Loucy (cell line): ENCODE measurements around the gene IPO9.

Source experiments
- H2AFZ ChIP-seq: fragments of 200-600 bp; sonication (generic); 2 replicates; pipeline ENCODE4 v1.6.0; 2016; ENCODE audit warnings: antibody characterized with exemption, mild to moderate bottlenecking, low read length, moderate library complexity
- H3F3A ChIP-seq: fragments of 200-600 bp; 2 replicates; pipeline ENCODE4 v1.6.0; 2016; ENCODE audit warnings: antibody characterized with exemption, low read depth, mild to moderate bottlenecking
- H3K27me3 ChIP-seq: fragments of 200-600 bp; sonication (generic); 2 replicates; pipeline ENCODE4 v1.6.1; 2014; ENCODE audit warnings: low read length, mild to moderate bottlenecking; ENCODE audit not compliant: insufficient read depth, poor library complexity, severe bottlenecking
- H3K36me3 ChIP-seq: fragments of 200-600 bp; sonication (generic); 2 replicates; pipeline ENCODE4 v1.6.1; 2016; ENCODE audit warnings: low read length; ENCODE audit not compliant: insufficient read depth
- H3K4me1 ChIP-seq: fragments of 200-600 bp; sonication (generic); 2 replicates; pipeline ENCODE4 v1.5.1; 2014; ENCODE audit warnings: low read length, mild to moderate bottlenecking; ENCODE audit not compliant: insufficient read depth, poor library complexity, severe bottlenecking
- H3K4me2 ChIP-seq: fragments of 200-600 bp; sonication (generic); 2 replicates; pipeline ENCODE4 v1.6.0; 2014; ENCODE audit warnings: antibody characterized with exemption, low read length, low read depth, mild to moderate bottlenecking; ENCODE audit not compliant: poor library complexity, severe bottlenecking
- H3K4me3 ChIP-seq: fragments of 200-600 bp; sonication (generic); 2 replicates; pipeline ENCODE4 v1.5.1; 2014; ENCODE audit warnings: low read length, mild to moderate bottlenecking, mixed read lengths; ENCODE audit not compliant: poor library complexity, severe bottlenecking
- H3K79me2 ChIP-seq: fragments of 200-600 bp; sonication (generic); 2 replicates; pipeline ENCODE4 v1.6.1; 2014; ENCODE audit warnings: low read length; ENCODE audit not compliant: insufficient read depth
- H3K9ac ChIP-seq: fragments of 200-600 bp; sonication (generic); 2 replicates; pipeline ENCODE4 v1.6.0; 2014; ENCODE audit warnings: mild to moderate bottlenecking, low read depth, low read length, moderate library complexity; ENCODE audit not compliant: poor library complexity, severe bottlenecking
- H3K9me2 ChIP-seq: fragments of 200-600 bp; sonication (generic); replicated peaks from 2 replicates; pipeline ENCODE4 v1.6.1; 2016; ENCODE audit warnings: low read depth, low read length, mixed read lengths
- H3K9me3 ChIP-seq: fragments of 200-600 bp; sonication (generic); 2 replicates; pipeline ENCODE4 v1.6.1; 2014; ENCODE audit warnings: mild to moderate bottlenecking, antibody characterized with exemption, low read length, low read depth; ENCODE audit not compliant: insufficient read depth
- H4K20me1 ChIP-seq: fragments of 200-600 bp; sonication (generic); 2 replicates; pipeline ENCODE4 v1.6.0; 2014; ENCODE audit warnings: antibody characterized with exemption, low read length, mild to moderate bottlenecking; ENCODE audit not compliant: insufficient read depth, poor library complexity, severe bottlenecking
- EZH2phosphoT487 ChIP-seq: fragments of 200-600 bp; IDR thresholded peaks from 2 replicates; pipeline ENCODE4 v1.6.1; 2018; ENCODE audit warnings: antibody characterized with exemption, mild to moderate bottlenecking, moderate library complexity, borderline replicate concordance
- TF ChIP-seq, protein P1 (sequence below): fragments of 200-600 bp; sonication (generic); conservative IDR thresholded peaks from 2 replicates; pipeline ENCODE4 v1.5.1; 2014; ENCODE audit warnings: mild to moderate bottlenecking, antibody characterized with exemption, low read length

IPO9 gene

DNA sequence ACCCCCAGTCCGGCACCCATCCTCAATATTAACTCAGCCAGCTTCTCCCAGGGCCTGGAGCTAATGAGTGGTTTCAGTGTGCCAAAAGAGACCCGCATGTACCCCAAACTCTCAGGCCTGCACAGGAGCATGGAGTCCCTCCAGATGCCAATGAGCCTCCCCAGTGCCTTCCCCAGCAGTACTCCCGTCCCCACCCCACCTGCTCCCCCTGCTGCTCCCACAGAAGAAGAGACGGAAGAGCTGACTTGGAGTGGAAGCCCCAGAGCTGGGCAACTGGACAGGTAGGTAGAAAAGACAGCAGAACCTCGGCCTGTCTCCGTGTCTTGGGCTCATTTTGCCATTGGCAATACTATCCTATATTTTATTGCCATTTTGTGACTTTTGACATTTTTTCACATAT, 45.4 kb upstream of the IPO9 start:
- no peaks in the 10 kb centered on the region for H3F3A ChIP-seq

DNA sequence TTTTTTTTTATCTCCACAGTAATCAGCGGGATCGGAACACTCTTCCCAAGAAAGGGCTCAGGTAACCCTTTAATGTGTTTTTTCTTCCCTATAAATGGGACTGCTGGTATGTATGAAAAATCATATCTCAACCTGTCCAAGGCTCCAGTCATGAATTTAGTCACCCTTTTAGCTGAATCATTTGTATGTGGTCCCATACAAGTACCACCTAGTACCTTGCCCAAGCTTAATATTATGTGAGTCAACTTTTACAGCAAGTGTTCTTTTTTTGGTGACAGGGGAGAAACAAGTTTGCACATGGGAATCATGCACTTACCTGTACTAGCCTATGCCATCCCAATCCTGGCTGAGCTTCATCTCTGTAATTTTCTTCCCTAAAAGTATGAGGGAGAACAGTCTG, 43.7 kb upstream of the IPO9 start:
- Histone ChIP-seq H4K20me1 (no peaks in the 10 kb centered on the region), H3K27me3 (no peaks in the 10 kb centered on the region), H3K4me2 (no peak overlapping the region), H3K9me2 (no peaks in the 10 kb centered on the region), H3K36me3 (peaks cover 36% of the 10 kb centered on the region; the same call in 1 of the 2 replicates), H3F3A (no peaks in the 10 kb centered on the region), H3K9me3 (no peaks in the 10 kb centered on the region), H2AFZ (no peak overlapping the region), H3K9ac (no peak overlapping the region), H3K4me3 (no peak overlapping the region), H3K4me1 (no peaks in the 10 kb centered on the region), H3K79me2 (no peaks in the 10 kb centered on the region)
- no peak for TF ChIP-seq EZH2phosphoT487
- TF ChIP-seq, protein P1, sequence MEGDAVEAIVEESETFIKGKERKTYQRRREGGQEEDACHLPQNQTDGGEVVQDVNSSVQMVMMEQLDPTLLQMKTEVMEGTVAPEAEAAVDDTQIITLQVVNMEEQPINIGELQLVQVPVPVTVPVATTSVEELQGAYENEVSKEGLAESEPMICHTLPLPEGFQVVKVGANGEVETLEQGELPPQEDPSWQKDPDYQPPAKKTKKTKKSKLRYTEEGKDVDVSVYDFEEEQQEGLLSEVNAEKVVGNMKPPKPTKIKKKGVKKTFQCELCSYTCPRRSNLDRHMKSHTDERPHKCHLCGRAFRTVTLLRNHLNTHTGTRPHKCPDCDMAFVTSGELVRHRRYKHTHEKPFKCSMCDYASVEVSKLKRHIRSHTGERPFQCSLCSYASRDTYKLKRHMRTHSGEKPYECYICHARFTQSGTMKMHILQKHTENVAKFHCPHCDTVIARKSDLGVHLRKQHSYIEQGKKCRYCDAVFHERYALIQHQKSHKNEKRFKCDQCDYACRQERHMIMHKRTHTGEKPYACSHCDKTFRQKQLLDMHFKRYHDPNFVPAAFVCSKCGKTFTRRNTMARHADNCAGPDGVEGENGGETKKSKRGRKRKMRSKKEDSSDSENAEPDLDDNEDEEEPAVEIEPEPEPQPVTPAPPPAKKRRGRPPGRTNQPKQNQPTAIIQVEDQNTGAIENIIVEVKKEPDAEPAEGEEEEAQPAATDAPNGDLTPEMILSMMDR: no peak

More for the DNA sequence above, 45.4 kb upstream of the IPO9 start:
- no peaks in the 10 kb centered on the region for H4K20me1 ChIP-seq
- no peak overlapping the region for H2AFZ ChIP-seq
- H3K9me2 ChIP-seq: no peaks in the 10 kb centered on the region
- H3K4me2 ChIP-seq: no peak overlapping the region
- H3K36me3 ChIP-seq: peaks cover 36% of the 10 kb centered on the region; the same call in 1 of the 2 replicates
- no peaks in the 10 kb centered on the region for H3K79me2 ChIP-seq
- H3K9ac ChIP-seq: no peak overlapping the region
- no peaks in the 10 kb centered on the region for H3K27me3 ChIP-seq
- no peak overlapping the region for H3K4me3 ChIP-seq
- no peaks in the 10 kb centered on the region for H3K4me1 ChIP-seq
- TF ChIP-seq EZH2phosphoT487: no peak
- TF ChIP-seq, protein P1: no peak
- H3K9me3 ChIP-seq: no peaks in the 10 kb centered on the region

DNA sequence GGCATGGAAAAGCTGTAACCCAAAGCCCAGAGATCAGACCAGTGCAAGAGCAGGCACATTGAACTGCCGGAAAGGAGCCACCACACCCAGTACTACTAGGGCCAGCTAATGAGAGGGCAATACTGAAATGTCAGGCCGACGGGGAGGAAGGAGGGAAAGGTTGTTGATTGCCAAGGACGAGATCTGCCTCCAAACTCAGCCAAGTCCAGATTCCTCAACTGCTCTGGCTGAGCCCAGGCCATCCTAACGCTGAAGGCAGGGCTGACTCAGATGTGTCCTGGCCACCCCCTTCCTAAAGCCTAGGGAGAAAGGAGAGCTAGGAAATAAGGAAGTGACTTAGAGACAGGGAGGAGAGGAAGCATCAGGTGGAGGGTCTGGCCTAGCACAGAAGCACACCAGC, 42.1 kb upstream of the IPO9 start:
- Histone ChIP-seq H3K9me3 (no peaks in the 10 kb centered on the region), H3K79me2 (no peaks in the 10 kb centered on the region), H3K27me3 (no peaks in the 10 kb centered on the region), H3K4me1 (no peaks in the 10 kb centered on the region), H4K20me1 (no peaks in the 10 kb centered on the region), H3K4me2 (no peak overlapping the region), H3F3A (no peaks in the 10 kb centered on the region), H3K36me3 (peaks cover 24% of the 10 kb centered on the region; the same call in 1 of the 2 replicates), H3K4me3 (no peak overlapping the region), H2AFZ (no peak overlapping the region), H3K9ac (no peak overlapping the region), H3K9me2 (no peaks in the 10 kb centered on the region)
- no peak for TF ChIP-seq EZH2phosphoT487
- TF ChIP-seq, protein P1: no peak
